ENCODE measurements around the gene GAPVD1.
"Not testable (repeated sequence)": the region's sequence is repeated elsewhere in the genome, so short reads cannot be mapped to it uniquely, and the experiment has no call there.

The GAPVD1 gene

DNA sequence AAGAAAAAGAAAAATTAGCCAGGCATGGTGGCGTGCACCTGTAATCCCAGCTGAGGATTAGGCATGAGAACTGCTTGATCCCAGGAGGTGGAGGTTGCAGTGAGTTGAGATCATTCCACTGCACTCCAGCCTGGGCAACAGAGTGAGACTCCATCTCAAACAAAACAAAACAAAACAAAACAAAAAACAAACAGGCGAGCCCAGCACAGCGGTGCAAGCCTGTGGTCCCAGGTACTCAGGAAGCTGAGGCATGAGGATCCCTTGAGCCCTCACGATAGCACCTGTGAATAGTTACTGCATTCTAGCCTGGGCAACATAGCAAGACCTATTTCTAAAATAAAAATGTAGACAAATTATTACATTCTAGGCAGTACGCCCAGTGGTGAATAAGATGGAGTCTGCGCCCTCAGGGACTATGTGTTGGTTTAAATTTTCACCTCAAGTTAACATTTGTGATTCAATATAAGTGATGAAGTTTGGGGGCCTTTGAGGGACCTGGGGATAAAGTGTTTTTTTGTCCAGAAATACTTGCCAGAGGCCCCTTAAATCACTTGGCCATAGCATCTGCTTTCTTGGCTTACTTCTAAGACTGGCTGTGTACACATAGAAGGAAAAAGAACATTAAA is 3.4 kb upstream of the GAPVD1 start:
- no peak for DNase-seq

DNA sequence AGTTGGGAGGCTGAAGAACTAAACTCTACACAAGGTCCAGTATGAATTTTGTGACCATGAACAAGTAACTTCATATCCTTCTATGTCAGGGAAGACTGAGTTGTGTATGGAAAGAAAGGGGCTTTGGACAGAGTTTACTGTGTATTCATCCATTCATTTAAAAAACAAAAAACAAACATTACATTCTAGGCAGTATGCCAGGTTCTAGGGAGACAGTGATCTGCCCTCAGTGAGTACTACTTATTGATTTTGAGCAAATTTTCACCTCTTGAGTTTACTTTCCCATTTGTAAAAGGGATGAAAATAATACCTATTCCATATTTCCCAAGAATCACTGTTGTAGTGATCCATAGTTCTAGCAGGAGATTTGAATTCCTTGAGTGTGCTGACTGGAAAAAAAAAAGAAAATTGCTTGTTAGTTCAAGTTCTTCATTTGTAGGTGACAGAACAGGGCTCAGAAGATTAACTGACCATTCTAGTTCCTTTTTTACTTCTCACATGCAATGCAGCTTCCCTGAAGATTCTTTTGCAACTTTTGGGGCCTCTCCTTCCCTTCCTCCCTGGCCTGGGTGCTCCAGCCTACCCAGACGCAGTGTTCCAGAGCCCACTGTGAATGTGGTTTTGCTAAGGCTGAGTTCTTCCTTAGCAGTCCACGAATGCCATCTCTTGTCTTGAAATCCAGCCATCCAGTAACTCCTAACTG is 2.6 kb upstream of the GAPVD1 start:
- DNase-seq = no peak

DNA sequence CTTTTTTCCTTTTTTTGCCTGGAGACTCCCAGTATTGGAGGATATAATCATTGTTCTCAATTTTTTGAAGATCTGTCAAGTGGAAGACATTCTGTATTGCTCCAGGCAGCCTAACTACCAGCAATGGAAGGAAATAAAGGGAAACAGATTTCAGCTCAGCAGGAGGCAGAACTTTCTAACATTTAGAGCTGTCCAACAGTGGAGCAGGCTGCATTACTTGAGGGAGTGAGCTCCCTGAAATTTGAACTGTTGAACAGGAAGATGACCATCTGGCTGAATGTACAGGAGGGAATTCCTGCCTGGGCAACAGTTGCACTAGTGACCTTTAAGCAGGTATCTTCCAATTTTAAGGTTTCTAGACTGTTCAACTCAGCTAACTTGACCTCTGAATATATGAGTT is 1.1 kb upstream of the GAPVD1 start:
- no peak for DNase-seq

DNA sequence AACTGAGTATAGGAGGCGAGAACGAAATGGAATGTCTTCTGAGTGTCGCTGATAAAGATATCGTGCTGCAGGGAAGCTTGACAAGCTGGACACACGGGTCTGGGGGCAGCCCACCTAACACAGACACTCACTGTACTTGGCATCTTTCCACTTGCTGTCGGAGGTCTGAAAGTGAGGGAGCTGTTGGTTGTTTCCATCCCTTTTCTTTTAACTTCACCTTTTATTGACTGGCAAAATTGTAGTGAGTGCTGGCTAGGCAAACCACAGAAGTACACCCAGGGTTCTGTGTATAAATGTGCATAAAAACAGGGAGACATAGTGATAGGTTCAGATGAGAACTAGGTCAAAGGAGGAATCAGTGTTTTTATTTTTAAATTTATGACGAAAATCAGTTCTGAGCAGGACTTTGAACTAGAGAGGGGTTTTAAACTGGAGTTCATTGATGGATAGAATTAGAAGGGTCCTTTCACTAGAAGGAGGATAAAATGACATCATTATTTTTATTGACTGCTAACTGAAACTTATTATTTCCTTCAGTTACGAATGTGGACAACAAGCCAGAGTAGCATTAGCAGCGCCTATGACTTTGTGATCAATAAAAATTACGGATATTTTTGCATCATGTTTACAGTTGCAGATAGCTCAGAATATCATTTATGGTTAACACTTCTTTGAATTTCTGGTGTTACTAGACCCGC is 817 bp downstream of the GAPVD1 start:
- no peak for DNase-seq

DNA sequence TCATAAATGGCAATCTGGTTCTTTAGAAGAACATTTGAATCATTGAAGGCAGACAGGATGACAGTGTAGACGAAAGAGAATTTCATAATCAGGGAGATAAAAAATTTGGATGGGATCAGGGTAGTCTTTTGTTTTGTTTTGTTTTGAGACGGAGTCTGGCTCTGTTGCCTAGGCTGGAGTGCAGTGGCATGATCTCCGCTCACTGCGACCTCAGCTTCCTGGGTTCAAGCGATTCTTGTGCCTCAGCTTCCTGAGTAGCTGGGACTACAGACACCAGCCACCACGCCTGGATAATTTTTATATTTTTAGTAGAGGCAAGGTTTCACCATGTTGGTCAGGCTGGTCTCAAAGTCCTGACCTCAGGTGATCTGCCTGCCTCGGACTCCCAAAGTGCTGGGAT is 2.4 kb downstream of the GAPVD1 start:
- DNase-seq = not testable (repeated sequence)

DNA sequence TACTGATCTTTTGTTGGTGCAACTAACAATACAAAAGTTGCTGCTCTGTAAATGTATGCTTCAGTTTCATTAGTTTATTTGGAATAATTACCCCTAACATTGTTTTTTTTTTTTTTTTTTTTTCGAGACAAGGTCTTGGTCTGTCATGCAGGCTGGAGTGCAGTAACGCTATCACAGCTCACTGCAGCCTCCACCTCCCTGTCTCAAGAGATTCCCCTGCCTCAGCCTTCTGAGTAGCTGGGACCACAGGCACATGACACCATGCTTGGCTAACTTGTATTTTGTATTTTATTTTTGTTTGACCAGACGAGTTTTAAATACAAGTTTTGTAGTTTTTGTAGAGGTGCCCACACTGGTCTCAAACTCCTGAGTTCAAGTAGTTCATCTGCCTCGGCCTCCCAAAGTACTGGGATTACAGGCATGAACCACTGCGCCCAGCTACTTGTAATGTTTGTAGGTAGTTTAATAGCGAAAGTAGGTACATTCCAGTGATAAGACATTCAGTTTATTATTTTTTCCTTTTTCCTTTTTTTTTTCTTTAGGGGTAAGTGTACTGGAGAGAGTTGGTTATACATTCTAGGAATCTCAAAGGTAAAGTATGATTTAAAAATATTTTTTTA is 6.9 kb downstream of the GAPVD1 start:
- DNase-seq = no peak

DNA sequence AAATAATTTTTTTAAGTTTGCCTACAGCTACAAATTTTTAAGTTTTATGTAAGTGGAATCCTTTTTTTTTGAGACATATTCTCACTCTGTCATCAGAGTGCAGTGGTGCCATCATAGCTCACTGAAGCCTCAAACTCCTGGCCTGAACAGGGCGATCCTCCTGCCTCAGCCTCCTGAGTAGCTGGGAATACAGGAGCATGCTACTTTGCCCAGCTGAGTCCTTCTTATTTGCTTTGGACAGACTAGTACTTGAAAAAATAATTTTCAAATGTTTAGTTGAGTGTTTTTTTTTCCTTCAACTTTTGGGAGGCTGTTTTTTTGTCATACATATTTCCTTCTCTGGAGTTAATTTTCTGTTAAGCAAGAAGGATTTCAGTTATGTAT is 7.4 kb downstream of the GAPVD1 start:
- no peak for DNase-seq

DNA sequence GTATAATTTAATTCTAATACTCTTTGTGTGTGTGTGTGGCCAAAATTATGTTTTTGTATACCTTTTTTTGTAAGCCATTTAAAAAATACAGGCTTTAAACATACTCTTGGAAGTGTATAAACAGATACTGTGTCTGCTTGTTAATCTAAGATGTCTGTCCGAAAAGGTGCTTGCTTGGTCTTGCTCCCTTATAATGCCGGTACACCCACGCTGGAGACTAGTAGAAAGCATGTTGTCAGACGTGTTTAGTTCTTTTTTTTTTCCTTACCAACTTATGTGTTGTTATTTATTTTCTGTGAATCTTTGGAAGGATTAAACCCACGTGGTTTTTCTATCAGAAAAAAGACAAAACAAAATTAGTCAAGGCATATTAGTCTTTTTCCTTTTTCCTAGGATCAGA is 9.5 kb downstream of the GAPVD1 start:
- no peak for DNase-seq

DNA sequence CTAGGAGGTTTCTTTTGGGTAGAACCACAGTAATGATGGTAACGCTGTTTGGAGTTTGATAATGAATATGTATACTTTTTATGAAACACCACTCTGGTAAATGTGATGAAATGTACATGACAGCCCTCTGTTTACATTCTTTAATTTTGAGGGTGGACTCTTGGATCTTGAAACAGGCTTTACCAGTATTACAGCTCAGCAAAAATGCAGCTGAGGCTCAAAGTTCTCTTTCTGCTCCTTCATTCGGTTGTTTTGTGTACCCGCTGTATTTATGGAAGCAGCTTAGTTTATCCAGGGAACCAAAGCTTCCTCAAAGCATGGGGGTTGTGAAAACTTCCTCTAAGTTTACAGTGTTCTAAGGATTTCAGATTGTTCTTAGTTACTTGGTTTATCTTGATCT is 11.1 kb downstream of the GAPVD1 start:
- DNase-seq = no peak

DNA sequence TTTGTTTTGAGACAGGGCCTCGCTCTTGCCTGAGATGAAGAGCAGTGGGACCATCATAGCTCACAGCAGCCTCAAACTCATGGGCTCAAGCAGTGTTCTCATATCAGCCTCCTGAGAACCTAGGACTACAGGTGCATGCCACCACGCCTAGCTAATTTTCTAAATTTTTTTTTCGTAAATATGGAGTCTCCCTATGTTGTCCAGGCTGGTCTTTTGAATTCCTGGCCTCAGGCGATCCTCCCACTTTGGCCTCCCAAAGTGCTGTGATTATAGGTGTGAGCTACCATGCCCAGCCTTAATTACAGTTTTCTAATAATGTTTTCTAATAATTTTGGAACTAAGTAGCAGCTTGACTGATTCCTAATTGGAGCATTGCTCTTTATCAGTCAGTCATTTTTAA is 15.1 kb downstream of the GAPVD1 start:
- no peak for DNase-seq

DNA sequence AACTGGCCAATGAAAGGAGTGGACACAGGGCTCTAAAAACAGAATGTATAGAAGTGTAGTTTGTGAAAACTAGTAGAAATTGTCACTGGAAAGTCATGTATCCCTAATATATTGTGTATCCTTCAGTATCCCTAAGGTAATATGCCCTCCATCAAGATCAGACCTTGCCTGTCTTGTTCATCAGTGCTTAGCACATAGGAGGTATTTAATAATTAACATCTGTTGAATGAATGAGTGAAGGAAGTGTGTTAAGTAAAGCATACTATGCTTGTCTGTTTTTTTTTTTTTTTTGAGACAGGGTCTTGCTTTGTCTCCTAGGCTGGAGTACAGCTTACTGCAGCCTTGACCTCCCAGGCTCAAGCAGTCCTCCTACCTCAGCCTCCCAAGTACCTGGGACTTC is 15.8 kb downstream of the GAPVD1 start:
- no peak for DNase-seq

DNA sequence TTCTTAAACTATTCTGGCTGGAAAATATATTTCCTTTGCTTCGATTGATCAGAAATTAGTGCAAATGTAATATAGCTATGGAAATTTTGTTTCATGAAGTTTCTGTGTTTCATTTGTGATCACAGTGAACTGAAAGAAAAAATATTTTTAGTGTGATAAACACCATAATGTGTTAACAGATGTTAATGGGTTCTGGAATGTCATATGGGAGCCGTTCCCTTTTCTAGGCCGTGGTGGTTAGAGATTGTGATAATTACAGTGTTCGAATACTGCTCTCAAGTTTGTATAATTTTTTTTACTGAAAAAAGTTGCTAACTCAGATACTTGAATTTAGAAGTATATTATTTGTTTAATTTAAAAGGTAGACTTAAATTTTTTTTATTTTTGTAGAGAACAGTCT is 19.3 kb downstream of the GAPVD1 start:
- no peak for DNase-seq

DNA sequence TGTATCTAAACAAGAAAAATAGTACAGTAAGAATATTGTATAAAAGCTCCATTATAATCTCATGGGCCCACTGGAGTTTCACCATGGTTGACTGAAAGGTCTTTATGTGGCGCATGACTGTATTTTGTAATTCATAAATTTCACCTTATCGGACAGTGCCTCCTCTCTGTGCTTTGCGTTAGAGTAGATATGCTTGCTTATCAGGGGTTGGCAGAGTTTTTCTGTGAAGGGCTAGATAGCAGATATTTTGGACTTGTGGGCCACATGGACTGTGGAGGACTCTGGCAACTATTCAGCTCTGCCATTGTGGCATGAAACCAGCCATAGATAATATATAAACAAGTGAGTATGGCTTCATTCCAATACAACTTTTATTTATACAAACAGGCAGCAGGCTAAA is 23.2 kb downstream of the GAPVD1 start:
- no peak for DNase-seq

DNA sequence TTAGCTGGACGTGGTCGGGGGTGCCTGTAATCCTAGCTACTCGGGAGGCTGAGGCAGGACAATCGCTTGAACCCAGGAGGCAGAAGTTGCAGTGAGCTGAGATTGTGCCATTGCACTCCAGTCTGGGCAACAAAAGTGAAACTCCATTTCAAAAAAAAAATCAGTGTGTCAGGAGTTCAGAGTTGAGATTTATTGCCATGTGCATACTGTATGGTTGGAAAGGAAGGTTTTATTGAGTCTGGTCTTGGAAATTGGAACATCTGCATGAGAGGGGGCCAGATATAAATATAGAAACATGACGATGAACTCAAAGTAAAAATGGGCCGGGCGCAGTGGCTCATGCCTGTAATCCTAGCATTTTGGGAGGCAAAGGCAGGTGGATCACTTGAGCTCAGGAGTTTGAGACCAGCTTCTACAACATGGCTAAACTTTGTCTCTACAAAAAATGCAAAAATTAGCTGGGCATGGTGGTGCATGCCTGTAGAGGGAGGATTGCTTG is 25.4 kb downstream of the GAPVD1 start:
- DNase-seq = not testable (repeated sequence)

DNA sequence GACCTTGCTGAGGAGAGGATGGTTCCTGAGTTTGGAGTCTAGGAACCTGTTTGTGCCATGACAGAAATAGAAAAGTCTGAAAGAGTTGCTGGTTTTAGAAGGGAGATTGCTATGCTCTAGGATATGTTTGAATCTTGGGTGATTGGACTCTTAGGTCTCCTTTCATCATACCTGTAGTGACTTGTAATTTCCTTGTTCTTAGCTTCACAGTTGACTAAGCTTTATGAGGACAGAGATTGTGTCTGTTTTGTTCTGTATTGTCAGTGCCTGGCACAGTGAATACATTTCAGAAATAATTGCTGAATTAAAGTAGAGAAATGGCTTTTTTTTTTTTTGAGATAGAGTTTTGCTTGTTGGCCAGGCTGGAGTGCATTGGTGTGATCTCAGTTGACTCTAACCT is 31.5 kb downstream of the GAPVD1 start:
- no peak for DNase-seq

DNA sequence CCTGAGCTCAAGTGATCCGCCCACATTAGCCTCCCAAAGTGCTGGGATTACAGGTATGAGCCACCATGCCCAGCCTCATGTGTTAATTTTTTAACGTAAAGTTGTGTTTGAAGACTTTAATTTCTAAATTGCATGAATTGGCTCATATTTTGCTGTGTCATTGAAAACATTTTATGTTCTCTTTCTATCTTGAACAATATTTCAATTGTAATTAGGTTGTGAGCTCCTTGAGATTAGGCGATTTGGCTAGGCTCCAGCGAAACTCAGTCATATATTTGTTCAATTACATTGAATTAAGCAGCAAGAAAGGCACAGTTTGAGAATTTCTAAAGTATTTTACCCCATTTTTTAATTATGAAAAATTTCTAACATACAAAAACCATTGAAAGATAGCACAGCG is 34.0 kb downstream of the GAPVD1 start:
- no peak for DNase-seq

DNA sequence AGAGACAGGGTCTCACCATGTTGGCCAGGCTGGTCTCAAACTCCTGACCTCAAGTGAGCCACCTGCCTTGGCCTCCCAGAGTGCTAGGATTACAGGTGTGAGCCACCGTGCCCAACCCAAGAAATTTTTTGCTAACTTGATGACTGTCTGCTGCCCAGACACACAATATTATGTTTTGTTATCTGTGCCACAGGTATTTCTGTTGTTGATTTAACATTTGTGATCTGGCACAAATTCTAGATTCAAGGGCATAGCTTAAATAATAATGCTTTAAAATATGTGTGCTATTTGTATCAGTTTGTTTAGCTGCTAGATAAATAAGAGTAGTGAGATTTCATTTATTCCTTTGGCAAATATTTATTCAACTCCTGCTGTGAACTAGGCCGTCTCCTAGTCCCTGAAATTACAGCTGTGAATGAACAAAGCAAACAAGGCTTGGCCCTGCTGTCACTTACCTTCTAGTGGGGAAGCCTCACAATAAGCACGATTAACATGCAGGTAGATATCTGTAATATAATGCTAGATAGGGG is 35.3 kb downstream of the GAPVD1 start:
- DNase-seq = no peak

DNA sequence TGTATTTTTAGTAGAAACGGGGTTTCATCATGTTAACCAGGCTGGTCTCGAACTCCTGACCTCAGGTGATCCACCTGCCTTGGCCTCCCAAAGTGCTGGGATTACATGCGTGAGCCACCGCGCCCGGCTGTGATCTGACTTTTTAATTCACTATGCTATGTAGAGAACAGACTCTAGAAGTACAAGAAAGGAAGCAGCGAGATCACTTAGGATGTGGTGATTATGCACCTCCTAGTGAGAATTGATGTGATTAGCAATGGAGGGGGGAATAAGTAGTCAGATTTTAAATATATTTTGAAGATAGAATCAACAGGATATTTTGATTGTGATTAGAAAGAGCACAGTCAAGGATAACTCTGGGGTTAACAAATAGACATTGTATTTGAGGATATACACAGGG is 36.3 kb downstream of the GAPVD1 start:
- DNase-seq = no peak

DNA sequence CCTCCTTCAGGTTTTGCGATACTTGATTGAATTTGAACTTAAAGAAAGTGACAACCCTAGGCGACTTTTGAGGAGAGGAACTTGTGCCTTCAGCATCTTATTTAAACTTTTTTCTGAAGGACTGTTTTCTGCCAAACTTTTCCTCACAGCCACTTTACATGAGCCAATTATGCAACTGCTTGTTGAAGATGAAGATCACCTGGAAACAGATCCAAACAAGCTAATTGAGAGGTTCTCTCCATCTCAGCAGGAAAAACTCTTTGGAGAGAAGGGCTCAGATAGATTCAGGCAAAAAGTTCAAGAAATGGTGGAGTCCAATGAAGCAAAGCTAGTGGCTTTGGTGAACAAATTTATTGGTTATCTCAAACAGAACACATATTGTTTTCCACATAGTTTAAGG is 40.6 kb downstream of the GAPVD1 start:
- no peak for DNase-seq

DNA sequence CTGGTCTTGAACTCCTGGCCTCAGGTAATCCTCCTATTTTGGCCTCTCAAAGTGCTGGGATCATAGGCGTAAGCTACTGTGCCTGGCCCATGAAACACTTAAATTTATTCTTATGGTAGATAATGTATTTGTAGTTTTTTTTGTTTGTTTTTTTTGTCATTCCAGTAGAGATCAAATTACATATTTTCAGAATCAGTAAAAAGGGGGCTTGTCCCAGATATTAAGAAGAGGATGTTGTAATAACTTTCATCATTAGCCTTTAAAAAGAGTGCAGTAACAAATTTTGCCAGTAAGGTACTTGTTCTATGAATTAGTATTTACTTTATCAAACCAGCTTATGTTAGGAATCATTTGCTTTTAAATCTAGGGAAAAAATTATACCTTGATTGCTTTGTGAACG is 42.6 kb downstream of the GAPVD1 start:
- no peak for DNase-seq

DNA sequence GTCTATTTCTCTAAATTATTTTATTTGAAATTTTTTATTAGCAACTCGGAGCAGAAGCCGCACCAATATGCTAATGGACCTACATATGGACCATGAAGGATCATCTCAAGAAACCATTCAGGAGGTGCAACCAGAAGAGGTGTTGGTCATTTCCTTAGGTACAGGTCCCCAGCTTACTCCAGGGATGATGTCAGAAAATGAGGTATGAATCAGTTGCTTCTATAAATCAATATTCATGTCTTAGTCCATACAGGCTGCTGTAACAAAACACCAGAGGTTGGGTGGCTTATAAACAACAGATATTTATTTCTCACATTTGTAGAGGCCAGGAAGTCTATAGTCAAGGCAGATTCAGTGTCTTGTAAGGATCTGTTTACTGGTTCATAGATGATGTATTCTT is 50.8 kb downstream of the GAPVD1 start:
- DNase-seq = no peak

DNA sequence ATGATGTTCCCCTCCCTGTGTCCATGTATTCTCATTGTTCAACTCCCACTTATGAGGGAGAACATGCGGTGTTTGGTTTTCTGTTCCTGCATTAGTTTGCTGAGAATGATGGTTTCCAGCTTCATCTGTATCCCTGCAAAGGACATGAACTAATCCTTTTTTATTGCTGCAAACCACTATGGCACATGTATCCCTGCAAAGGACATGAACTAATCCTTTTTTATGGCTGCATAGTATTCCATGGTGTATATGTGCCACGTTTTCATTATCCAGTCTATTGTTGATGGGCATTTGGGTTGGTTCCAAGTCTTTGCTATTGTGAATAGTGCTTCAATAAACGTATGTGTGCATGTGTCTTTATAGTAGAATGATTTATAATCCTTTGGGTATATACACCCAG is 54.7 kb downstream of the GAPVD1 start:
- DNase-seq = not testable (repeated sequence)

DNA sequence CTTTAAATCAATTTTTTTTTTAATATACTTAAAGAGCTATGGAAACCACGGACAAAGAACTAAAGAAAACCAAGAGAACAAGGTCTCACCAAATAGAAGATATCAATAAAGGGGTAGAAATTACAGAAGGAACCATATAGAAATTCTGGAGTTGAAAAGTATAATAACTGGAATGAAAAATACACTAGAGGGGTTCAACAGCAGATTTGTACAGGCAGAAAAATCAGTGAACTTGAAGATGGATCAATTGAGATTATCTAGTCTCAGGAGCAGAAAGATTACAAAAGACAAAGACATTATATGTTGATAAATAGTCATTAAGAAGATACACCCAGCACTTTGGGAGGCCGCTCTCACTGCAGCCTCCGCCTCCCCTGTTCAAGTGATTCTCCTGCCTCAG is 56.1 kb downstream of the GAPVD1 start:
- DNase-seq = no peak

DNA sequence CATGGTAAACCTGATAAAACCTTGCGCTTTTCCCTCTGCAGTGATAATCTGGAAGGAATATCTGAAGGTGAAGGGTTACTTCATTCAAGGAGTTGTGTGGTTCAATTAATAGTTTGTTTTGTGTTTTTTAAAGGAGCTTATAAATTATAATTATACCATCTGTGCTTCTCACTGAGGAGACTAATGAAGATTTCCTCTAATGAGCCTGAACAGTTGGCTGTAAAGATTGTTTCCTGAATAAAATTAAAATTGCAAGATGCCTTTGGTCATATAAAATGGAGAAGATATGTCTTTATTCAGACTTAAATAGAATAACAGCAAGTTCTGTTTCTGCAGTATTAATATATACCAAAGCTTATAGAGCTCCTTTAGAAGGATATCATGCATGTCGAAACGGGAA is 59.9 kb downstream of the GAPVD1 start:
- no peak for DNase-seq
